Fibroblast of peridontal ligament (primary cell): Measurements from ENCODE around the gene TMEM17.

Source experiments
- DNase-seq: peaks from one replicate; pipeline ENCODE4 v3.0.0-alpha.2; 2010; ENCODE audit errors: extremely low read depth

TMEM17 gene

DNA sequence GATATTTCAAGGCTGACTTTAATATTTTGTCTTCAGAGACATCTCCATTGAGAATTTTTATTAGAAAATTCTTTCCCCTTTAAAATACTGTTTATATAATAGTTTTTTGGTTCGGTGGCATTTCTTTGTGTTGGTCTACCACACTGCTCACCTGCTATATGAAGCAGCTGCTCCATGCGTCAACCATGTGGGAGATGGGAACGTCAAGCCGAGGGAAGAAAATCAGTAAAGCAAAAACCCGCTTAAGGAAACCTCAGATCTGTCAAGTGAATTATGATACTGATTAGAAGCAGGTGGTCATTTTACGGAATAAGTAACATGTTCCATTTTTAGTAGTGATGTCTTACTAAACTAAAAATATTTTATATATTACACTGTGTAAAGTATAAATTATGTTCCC is 5.6 kb upstream of the TMEM17 start:
- peak; percentile 34 for DNase-seq

DNA sequence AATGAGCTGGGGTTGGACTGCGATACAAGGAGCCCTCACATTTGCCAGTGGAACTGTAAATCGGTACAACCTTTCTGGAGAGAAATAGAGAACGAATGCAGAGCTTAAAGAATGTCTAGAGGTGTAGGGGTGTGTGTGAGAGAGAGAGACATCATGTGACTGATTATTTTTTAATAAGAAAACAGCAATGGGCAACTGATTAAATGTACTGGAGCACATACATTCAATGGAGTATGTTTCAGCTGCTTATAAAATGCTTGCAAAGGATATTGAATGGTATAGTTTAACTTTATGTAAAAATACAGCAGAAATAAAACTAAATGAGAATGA is 391 bp upstream of the TMEM17 start:
- DNase-seq: no peak

DNA sequence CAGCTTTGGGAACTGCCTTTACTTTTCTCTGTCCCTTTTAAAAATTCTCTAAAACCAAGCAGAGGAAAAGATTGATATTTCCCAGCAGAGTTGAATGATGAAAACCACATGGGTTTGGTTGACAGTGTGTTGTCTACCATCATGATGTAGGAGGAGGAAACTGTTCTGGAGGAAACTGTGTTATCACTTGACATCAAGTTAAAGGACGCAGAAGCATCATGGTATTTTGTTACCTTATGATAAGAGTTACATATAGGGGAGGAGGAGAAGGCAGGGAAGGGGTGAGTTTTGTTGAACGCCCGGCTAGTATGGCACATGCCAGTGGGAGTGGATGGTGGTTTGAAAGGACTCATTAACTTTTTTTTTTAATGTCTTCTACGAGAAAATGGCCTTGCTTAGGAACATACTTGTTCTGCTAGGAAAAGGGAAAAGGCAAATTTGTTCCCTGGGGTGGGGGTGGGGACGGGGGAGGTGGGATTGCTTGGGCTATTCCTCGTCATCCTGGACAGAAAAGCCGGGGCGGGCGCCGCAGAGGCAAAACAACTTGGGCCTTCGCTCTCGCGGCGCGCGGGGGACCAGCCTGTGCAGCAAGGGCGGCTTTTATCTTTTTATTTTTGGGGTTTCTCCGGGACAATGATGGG is 766 bp downstream of the TMEM17 start:
- DNase-seq: peak; percentile 53

DNA sequence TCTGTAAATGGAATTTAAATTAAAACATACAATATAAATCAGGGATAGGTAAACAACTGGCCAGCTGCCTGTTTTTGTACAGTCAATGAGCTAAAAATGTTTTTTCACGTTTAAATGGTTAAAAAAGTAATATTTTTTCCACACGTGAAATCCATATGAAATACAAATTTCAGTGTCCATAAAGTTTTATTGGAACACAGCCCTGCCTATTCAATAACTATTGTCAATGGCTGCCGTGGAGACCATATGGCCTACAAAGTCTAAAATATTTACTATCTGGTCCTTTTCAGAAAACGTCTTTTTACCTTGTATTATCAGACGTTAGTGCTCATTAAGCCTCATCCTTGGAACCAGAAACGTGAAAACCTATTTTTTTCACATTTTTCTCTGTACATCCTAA is 1.3 kb downstream of the TMEM17 start:
- DNase-seq: no peak

DNA sequence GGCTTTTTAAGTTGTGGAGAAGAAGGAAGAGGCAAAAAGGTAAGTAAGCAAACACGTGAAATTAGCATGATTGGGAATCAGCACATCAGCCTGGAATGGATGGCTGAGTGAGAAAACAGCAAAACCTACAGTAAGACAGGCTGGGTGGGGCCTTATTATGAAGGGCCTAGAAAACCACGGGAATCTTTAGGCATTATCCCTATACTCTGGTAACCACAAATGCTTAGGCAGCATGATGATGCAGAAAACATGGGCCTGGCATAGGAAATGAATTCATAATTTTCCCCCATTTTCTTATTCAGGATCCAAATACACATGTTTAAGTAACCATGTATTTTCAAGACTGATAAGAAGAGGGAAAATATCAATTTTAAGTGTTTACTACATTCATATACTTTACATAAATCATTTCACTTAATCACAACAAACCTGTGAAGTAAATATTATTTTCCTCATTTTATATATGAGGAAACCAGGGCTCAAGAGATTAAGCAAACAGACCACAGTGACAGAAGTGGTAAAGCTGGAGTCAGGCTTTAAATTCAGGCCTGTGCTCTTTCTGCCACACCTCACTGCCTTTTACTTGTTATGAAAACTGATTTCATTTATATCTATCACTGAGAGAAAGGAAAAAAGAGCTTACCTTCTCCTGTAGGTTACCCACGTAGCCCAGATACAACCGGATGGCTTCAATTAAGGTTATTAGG is 4.0 kb downstream of the TMEM17 start:
- DNase-seq: peak; percentile 83

DNA sequence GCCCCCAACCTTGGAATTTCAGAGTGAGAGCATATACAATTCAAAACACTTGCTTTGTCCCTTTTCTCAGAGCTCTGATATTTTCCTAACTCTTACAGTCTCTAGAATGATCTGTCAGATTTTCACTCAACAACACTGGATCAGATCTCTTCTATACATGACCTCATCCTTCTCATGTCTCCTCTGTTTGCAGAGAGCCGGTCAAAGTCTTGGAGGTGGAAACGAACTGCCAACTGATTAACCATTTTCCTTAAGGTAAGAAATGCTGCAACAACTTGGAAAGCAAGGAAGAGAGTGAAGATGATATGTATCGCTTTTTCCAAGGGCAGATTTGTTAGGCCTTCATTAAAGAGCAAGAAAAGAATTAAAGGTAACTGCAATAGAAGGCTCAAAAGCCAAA is 4.9 kb downstream of the TMEM17 start:
- no peak for DNase-seq

DNA sequence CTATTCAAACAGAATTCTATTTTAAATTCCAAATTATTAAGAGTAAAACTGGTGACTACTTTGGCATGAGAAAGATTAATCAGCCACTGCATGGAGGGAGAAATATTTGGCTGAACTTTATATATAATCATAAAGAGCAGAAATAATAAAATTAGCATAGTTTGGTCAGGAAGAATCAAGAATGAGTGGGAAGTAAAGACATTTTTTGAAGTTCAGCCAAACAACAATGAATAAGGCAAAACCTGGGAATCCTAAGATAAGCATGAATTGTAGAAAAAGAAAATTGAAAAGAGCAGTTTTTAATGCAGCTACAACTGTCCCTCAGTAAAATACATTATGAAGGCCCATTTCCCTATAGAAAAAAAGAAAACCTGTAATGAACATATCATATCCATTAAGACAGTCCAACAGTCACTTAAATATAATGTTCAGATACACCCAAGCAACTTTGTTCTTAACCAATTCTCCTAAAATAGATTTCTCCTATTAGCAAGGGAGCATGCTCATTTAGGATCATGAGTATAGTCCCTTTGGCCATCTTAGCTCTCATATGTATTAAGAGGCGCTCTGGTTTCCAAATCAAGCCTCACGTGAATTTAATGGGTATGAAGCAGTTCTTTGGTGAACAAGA is 6.5 kb downstream of the TMEM17 start:
- DNase-seq: no peak

DNA sequence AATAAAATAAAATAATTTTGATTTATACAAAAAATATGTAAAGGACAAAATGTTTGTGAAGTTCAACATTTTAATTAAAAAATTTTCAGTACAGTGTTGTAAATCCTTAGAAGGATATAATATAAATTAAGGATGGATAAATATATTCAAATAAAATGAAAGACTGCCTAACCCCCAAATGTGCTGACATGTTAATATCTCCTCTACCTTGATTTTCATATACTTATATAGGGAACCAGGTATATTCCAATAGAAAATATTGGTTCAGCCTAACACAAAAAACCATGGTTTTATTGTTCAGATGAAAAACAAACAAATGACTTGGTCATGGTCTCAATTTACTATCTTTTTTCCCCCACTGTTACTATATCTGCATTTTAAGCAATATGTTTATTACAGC is 7.3 kb downstream of the TMEM17 start:
- DNase-seq: no peak

DNA sequence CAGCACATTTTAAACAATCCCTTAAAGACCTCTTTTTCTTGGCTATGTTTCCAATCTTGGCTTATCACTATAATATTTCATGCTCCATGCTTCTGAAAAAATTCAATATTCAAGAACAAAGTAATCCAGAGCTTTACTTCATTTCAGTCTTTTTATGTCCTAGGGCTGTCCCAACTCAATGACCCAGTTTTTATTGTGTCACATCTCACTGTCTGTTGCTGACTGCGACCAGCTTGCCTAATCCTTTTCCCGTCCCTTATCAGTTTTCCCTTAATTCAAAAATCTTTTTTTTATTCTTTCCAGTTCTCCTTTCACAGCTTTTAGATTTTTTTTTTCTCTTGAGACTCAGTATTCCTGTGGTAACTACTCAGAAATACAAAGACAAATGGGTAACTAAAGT is 10.2 kb downstream of the TMEM17 start:
- DNase-seq: no peak

DNA sequence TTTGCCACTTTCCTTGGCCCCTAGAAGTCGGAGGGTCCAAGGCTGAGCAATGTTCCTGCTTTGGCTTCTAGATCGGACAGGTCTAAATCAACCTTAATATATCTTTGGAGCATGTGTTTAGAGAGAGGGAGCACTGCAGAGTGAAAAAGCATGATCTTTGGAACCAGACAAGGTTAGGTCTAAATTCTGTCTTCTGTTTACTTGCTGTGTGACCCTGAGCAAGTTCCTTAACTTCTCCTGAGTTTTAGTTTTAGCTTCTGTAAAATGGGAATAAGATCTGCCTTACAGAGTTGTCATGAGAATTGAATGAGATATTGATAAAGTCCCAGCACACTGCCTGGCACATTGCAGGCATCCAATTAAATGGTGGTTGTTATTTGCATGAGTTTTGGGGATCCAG is 13.9 kb downstream of the TMEM17 start:
- no peak for DNase-seq

DNA sequence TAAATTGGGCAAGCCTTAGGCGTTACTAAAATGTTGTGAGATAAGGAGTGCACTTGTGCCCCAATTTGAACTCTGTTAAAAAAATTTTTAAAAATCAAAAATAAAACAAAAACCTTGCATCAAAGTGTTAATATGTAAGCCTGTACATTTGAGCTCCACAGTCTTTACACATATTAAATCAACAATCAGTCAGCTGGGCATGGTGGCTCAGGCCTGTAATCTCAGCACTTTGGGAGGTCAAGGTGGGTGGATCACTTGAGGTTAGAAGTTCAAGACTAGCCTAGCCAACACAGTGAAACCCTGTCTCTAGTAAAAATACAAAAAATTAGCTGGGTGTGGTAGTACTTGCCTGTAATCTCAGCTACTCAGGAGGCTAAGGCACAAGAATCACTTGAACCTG is 16.3 kb downstream of the TMEM17 start:
- no peak for DNase-seq

DNA sequence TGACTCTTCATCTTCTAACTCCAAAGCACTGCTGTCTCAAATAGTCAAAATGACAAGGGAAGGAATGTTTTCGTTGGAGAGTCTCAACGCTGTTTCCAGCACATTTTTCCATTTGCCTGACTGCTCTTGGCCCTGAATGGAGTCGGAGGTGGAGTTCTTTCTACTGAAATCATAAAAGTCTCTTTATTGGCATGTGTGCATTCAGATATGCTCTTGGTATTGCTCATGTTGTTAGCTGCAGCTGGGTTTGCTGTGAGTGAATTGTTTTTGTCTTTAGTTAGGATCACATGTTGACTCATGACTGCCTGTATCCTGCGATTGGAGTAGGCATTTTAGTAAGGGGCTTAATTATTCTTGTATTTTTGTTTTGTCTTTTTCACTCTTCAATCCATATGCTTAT is 16.8 kb downstream of the TMEM17 start:
- peak; percentile 84 for DNase-seq

DNA sequence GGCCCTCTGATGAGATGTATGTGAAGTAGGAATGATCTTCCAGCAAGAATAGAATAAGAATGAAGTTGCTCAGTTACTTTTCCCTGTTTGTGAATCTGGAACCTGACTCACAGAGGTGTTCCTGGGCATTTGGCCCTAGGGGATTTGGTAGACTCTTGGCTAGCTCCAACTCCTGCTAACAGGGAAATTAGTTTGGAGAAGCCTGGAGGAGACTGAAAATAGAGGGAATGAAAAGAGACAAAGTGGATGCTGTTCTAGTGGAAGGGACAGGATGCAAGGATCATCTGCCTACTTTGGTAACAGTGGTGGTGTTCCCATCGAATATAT is 19.6 kb downstream of the TMEM17 start:
- no peak for DNase-seq

DNA sequence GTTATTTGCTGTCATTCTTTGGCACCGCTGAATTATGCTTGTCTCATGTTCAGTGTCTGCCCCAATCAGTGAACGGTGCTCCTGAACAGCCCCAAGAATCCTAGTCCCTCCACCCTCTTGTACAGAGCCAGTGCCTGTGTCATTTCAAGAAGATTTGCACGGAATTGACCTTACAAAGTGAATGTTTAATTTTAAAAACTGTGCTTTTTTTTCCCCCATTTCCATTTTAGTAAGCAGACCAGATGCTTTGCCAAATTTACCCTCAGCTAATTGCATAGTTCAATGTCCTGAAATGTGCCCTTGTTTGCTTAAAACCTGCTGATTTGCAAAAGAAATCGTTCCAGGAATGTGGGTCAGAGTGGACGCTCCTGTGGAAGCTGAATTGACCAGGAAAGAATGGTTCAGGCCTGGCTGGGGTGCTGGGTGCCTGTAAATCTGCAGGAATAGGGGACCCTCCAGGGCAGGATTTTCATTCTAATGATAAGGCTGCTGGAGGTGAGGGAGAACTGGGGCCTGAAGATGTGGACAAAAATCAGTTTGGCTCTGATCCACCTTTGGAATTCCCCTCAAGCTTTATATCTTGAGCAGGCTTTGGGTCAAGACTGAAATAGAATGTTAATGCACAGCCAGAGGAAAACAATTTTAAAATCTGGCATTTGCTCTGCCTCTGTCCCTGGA is 20.1 kb downstream of the TMEM17 start:
- peak; percentile 89 for DNase-seq

DNA sequence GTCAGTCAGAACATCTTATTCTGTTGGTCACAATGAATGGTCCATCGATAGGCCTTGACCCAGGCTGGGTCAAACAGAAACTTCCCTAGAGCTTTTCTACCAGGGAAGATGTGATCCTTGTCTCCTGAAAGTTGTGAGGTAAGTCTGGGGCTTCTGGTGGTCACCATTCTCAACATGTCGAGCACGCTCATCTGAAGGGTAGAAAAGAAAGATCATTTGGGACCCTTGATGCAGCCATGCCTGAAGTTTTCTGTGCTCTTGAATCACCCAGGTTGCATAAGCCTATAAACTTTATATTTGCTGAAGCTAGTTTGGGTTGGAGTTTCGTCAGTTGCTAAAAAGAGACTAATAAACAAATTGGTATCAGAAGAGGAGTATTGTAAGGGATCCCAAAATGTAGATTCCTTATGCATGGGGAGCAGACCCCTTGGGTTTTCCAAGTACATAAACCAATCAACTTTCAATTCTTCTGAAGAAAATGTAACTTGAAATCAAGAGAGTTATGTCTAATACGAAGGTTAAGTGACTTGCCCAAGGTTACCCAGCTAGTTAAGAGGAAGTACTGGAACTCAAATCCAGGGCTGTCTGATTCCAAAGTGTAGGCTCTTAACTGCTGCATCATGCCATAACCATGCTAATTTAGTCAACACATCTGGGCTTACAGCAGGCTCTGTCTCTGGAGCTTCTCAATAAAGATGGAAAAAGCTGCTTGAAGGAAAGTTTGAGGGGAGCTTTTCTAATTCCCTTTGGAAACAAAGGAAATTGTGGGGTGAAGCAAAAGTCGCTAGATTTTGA is 23.2 kb downstream of the TMEM17 start:
- DNase-seq: no peak

DNA sequence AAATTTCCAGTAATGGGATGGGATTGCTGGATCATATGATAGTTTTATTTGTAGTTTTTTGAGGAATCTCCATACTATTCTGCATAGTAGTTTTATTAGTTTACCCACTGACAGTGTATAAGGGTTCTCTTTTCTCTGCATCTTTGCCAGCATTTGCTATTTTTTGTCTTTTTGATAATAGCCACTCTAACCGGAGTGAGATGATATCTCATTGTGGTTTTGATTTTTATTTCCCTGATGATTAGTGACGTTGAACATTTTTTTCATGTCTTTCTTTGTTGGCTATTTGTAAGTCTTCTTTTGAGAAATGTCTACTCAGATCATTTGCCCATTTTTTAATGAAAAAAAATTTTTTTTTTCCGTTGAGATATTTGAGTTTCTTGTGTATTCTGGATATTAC is 26.1 kb downstream of the TMEM17 start:
- DNase-seq: no peak

DNA sequence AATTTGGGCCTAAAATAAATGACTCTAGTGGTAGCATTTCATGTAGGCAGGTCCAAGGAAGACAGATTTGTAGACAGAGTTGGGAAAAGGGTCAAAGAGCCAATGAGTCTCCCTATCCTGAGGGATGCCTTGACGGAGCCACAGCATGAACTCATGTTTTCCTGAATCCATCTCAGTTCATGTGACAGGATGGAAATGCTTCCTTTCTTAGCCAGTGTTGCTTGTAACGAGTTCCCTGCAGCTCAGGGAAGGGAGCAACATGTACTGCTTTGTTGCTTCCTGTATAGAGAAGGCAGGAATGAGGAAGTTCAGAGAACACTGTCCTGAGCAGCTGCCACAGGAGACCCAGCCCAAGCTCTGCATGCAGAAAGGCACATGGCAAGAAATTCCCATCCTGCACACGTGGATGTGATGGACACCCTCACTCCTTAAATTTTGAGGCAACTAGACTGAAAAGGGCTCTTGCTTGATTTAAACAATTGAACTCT is 27.9 kb downstream of the TMEM17 start:
- DNase-seq: no peak

DNA sequence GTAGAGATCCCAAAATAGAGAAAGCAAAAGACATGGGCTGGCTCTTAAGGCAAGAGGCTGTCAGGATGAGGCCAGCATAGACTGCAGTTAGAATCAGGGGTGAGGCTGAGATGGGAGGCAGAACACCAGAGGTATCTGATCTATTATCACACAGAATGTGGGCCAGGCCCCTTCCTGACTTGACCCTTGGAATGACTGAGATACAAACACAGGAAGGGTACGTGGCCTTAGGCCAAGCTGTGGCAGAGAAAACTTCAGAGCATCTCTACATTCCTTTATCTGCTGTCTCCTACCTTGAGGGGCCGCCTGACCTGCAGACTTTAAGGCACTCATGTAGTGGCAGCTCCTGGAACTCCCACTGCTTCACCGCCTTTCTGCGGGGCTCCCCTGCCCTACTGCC is 28.4 kb downstream of the TMEM17 start:
- no peak for DNase-seq

DNA sequence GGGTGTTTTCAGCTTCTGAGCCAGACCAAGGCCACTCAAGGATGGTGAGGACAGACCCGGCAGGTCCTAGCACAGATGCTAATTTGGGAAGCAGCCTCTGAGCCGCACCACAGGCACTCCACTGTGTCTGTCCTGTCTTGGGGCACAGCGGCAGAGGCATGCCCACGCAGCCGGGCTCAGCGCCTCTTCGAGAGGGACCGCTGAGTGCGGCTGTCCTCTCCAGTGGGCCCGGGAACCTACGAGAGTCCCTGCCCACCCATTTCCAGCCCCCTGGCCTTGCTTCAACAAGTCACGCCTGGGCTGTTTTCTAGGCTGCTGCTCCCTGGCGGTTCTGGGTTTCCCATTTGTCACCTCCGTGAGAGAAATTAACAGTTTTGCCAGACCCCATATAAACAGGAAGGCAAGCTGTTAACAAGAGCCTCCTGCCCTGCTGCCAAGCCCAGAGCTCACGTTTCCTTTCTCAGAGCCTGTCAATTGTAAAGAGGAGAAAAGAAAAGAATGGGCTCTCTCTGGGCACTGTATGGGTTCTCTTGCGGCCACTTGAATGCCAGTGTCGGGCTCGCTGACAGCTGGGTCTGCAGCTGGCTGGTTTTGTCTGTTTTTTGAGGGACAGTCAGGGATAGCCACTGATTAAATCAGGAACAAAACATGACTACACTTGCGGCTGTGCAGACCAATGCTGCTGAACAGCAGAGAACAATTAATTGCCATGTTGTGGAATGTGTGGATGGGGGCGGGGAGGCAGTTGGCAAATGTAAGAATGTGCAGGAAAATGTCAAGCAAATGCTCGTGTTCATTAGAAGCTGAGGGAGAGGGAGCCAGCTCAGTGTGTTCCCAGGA is 30.6 kb downstream of the TMEM17 start:
- DNase-seq: peak; percentile 47

DNA sequence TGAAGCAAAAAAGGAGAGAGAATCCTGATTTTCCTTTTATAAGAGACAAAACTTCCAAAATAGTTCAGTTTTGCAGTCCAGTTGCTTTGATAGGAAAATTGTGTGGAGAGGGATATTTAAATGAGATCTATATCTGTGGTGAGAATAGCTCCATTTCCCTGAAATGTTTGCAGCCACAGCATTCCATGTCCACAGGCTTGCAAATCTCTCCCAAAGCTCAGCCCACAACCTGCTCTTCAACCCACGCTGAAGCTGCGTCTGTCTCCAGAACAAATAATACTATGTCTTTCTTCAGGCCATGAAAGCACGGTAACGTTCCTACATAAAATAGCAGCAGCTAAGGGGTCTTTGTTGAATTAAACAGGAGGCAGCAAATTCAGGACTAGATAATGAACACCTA is 31.8 kb downstream of the TMEM17 start:
- peak; percentile 46 for DNase-seq

DNA sequence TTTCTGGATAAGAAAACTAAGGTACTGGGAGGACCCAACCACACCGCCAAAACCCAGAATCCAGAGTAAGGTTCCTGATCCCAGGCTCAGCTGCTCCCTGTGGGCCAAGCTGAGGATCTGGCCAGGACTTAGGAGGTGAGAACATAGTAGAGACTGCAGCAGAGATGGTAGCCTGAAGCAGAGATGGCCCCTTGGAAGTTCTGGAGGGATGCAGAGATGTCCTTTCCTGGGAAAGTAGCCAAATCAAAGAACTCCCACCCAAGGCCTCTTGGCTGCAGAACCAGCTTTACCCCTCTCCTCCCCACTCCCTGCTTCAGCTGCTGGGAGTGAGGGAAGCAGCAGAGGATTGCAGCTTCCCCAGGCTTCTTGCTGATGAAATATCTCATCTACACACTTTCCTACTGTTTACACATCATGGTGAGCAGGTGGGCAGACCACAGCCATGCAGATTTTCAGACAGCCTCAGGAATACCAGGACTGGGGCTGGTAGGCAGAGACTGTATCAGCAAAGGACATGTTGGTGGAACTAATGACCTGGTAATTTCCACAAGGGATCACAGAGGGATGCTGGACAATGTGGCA is 32.7 kb downstream of the TMEM17 start:
- no peak for DNase-seq
